NB4 (cell line): ENCODE measurements around the gene IFNL1.

Experiments
- MYC ChIP-seq: IDR thresholded peaks from 2 replicates; pipeline ENCODE4 v1.6.1; 2011; ENCODE audit warnings: low read depth, low read length
- POLR2A ChIP-seq: IDR thresholded peaks from 2 replicates; pipeline ENCODE4 v1.6.1; 2011; ENCODE audit warnings: mild to moderate bottlenecking; ENCODE audit not compliant: insufficient read length; ENCODE audit errors: extremely low read depth
- TF ChIP-seq, protein P1 (sequence below): IDR thresholded peaks from one replicate; pipeline ENCODE4 v1.5.1; 2012; ENCODE audit warnings: low read depth, low read length
- TF ChIP-seq, protein P2 (sequence below): IDR thresholded peaks from 2 replicates; pipeline ENCODE4 v1.6.1; 2011; ENCODE audit warnings: low read depth, low read length

DNA sequence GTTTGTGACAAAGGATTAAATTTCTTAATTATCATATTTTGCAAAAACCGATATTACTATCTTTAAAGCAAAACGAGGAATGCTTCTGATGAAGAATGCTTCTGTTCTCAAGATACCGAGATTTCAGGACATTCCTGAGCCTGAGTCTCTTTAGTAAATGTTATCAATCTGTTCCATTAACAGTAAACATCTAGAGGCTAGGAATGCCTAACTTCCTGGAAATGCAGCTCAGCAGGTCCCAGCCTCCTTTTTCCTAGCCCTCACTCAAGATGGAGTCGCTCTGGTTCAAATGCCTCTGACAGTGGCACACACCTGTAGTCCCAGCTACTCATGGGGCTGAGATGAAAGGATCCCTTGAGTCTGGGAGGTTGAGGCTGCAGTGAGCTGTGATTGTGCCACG lies 45.1 kb upstream of the IFNL1 start:
- TF ChIP-seq POLR2A (no peak), MYC (no peak)
- TF ChIP-seq, protein P1, sequence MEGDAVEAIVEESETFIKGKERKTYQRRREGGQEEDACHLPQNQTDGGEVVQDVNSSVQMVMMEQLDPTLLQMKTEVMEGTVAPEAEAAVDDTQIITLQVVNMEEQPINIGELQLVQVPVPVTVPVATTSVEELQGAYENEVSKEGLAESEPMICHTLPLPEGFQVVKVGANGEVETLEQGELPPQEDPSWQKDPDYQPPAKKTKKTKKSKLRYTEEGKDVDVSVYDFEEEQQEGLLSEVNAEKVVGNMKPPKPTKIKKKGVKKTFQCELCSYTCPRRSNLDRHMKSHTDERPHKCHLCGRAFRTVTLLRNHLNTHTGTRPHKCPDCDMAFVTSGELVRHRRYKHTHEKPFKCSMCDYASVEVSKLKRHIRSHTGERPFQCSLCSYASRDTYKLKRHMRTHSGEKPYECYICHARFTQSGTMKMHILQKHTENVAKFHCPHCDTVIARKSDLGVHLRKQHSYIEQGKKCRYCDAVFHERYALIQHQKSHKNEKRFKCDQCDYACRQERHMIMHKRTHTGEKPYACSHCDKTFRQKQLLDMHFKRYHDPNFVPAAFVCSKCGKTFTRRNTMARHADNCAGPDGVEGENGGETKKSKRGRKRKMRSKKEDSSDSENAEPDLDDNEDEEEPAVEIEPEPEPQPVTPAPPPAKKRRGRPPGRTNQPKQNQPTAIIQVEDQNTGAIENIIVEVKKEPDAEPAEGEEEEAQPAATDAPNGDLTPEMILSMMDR, result no peak
- TF ChIP-seq, protein P2, sequence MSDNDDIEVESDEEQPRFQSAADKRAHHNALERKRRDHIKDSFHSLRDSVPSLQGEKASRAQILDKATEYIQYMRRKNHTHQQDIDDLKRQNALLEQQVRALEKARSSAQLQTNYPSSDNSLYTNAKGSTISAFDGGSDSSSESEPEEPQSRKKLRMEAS, result no peak
